Right renal pelvis (tissue), 4 donors: ENCODE data around the gene BRMS1L. TPM values are rescaled to one million over a fixed set of nuclear protein-coding genes. Genes with fewer than 3 reads are reported as not detected.
"Not testable (repeated sequence)": the region's sequence is repeated elsewhere in the genome, so short reads cannot be mapped to it uniquely, and the experiment has no call there.

Source experiments
- DNase-seq, 4 donors: peaks; one replicate each; pipeline ENCODE4 v3.0.0-alpha.2; 2013; ENCODE audit warnings: low read depth in 4 of 4, low spot score in 3 of 4, missing footprints in 1 of 4
- polyA plus RNA-seq, 4 donors: library from polyadenylated mRNA; unstranded; fragments of 120-200 nt; gene quantifications; one replicate each; pipeline ENCODE4 v1.2.1, GENCODE V29; 2013; ENCODE audit not compliant: insufficient read length in 4 of 4

Gene BRMS1L
- 10 to 100 TPM; 18.7 to 21.5 (median 20.5) TPM for polyA plus RNA-seq

GRCh38 chr14:35826218-35826951 is at the start of gene BRMS1L:
BRMS1L (plus strand) TSS chr14:35826338; CDS start chr14:35826517, 179 bp downstream.
- peak; percentile 91 to 98 (median 97) for DNase-seq

GRCh38 chr14:35776823-35777222 is 49.3 kb upstream of the BRMS1L start:
- DNase-seq: no peak

- DNase-seq: not testable (repeated sequence)
Observed at GRCh38 chr14:35777550-35777949, 48.6 kb upstream of the BRMS1L start.

GRCh38 chr14:35779368-35779767 is 46.8 kb upstream of the BRMS1L start:
- no peak for DNase-seq

- DNase-seq: no peak
Observed at GRCh38 chr14:35783699-35784098, 42.4 kb upstream of the BRMS1L start.

DNA sequence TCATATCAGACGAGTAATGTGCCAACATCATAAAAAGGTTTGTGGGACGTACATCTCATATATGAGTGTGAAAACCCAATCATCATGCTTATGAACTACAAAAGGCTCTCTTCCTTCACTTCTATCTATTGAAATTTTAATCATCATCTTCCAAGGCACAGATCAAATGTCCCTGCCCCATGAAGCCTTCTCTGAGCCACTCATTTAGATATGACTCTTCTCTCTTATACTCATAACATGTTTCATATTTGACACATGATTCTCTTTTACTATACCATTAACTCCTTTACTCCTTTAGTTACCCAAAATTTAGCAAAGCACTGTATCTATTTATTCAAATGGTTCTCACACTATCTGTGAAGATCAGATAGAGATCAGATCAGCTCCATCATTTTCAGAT is 39.3 kb upstream of the BRMS1L start:
- no peak for DNase-seq

DNA sequence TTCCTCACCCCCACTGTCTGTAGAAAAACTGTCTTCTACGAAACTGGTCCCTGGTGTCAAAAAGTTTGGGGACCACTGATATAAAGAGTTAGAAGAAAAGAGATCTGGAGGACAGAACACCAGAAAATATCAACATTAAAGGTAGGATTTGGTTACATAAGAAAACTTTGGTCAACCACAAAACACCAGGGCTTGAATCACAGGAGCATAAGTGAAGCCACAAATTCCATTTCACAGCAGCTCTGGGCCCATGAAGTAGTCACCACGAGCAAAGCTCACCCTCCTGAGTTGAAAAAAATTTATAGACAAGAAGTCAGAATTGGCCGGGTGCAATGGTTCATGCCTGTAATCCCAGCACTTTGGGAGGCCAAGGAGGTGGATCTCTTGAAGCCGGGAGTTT is 36.5 kb upstream of the BRMS1L start:
- no peak for DNase-seq

DNA sequence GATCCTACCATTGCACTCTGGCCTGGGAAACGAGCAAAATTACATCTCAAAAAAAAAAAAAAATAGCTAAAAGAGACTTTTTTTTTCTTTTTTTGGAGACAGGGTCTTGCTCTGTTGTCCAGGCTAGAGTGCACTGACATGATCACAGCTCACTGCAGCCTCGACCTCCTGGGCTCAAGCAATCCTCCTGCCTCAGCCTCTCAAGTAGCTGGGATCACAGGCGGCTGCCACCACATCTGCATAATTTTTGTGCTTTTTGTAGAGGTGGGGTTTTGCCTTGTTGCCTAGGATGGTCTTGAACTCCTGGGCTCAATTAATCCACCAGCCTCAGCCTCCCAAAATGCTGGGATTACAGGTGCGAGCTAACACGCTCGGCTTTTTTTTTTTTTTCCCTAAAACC is 28.3 kb upstream of the BRMS1L start:
- no peak for DNase-seq

- no peak for DNase-seq
Observed at GRCh38 chr14:35806006-35806907, 19.9 kb upstream of the BRMS1L start.

GRCh38 chr14:35807131-35807961 is 18.8 kb upstream of the BRMS1L start:
- no peak for DNase-seq

GRCh38 chr14:35808076-35808637 is 18.0 kb upstream of the BRMS1L start:
- no peak for DNase-seq

- DNase-seq: peak; percentile 91 to 93 (median 92)
Observed at GRCh38 chr14:35808638-35809563, 17.2 kb upstream of the BRMS1L start, which contains the start of gene RALGAPA1. RALGAPA1 (minus strand) TSS chr14:35809295; CDS start chr14:35808835, 460 bp downstream.

- DNase-seq: no peak
Observed at GRCh38 chr14:35809597-35809996, 16.5 kb upstream of the BRMS1L start.

GRCh38 chr14:35810963-35811362 is 15.2 kb upstream of the BRMS1L start:
- no peak for DNase-seq

- no peak for DNase-seq
Observed at GRCh38 chr14:35814371-35815005, 11.7 kb upstream of the BRMS1L start.

GRCh38 chr14:35818346-35819115 is 7.6 kb upstream of the BRMS1L start:
- no peak for DNase-seq

DNA sequence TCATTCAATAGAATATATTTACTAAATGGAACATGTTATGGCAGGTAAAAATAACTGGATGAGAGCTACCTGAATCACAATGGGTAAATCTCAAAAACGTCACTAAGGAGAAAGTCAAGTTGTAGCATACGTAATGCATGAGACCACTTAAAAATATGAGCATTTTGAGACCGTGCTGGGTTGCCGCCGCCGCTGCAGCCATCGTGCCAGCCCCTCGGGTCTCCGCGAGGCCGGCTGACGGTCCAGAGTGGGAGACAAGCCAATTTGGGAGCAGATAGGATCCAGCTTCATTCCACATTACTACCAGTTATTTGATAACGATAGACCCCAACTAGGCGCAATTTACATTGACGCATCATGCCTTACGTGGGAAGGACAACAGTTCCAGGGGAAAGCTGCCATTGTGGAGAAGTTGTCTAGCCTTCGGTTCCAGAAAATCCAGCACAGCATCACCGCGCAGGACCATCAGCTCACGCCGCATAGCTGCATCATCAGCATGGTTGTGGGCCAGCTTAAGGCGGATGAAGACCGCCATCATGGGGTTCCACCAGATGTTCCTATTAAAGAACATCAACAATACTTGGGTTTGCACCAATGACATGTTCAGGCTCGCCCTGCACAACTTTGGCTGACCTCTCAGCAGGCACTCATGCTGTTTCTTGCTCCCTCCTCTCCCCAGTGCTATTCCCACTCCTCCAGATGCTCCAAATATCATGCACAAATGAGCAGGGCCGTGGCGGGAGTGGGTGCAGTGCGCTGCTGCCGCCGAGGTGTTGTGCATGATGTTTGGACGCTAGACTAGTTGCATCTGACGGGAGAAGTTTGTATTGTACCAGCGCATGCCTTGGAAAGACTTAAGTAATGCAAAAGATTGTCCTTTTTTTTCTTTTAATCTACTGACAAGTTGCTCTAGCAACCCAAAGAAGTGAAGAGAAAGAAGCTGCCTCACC is 6.3 kb upstream of the BRMS1L start:
- DNase-seq: no peak
